PC-3 (cell line): ENCODE measurements around the gene GC. TPM values are rescaled to one million over a fixed set of nuclear protein-coding genes. Genes with fewer than 3 reads are reported as not detected.
"Not testable (repeated sequence)": the region's sequence is repeated elsewhere in the genome, so short reads cannot be mapped to it uniquely, and the experiment has no call there.

Experiments
- ATAC-seq: fragments of 200-7000 bp; cut with Tn5 transposase; 2 replicates; pipeline ENCODE4 v1.9.1; 2020; ENCODE audit warnings: mild to moderate bottlenecking, moderate library complexity
- BruUV-seq: library from RNA; stranded (reverse); fragments of 400-500 nt; replicated peaks from 2 replicates; lab custom pipeline; 2021; lab: Mats Ljungman, UMichigan
- CTCF ChIA-PET: fragments of 300-600 bp; sonication (Branson Sonifier 250); formaldehyde crosslinking; loops from one replicate; lab custom pipeline; 2022; ENCODE audit warnings: antibody characterized with exemption; lab: Charles Lee
- POLR2A ChIA-PET: fragments of 300-600 bp; sonication (Branson Sonifier 250); formaldehyde crosslinking; loops from one replicate; lab custom pipeline; 2022; ENCODE audit warnings: antibody characterized with exemption; ENCODE audit not compliant: unreplicated experiment; lab: Charles Lee
- DNase-seq: peaks from one replicate; pipeline ENCODE4 v3.0.0-alpha.2; 2015
- H2AFZ ChIP-seq: fragments of 300-600 bp; sonication (generic); 2 replicates; pipeline ENCODE4 v1.6.0; 2016; ENCODE audit warnings: antibody characterized with exemption, low read length
- H3F3A ChIP-seq: fragments of 300-600 bp; sonication (generic); one replicate; pipeline ENCODE4 v1.6.0; 2017; ENCODE audit warnings: antibody characterized with exemption, low read length, control low read depth, mild to moderate bottlenecking; ENCODE audit not compliant: unreplicated experiment
- H3K27ac ChIP-seq: fragments of 300-600 bp; sonication (generic); 2 replicates; pipeline ENCODE4 v1.5.1; 2016; ENCODE audit warnings: mild to moderate bottlenecking, low read length
- H3K27me3 ChIP-seq: fragments of 300-600 bp; sonication (generic); 2 replicates; pipeline ENCODE4 v1.6.1; 2016; ENCODE audit warnings: low read length, mixed read lengths
- H3K36me3 ChIP-seq: fragments of 300-600 bp; sonication (generic); 2 replicates; pipeline ENCODE4 v1.6.1; 2016; ENCODE audit warnings: low read depth, mixed run types, low read length, mixed read lengths
- H3K4me1 ChIP-seq: fragments of 300-600 bp; sonication (generic); 2 replicates; pipeline ENCODE4 v1.5.1; 2016; ENCODE audit warnings: low read length; ENCODE audit not compliant: insufficient read depth
- H3K4me2 ChIP-seq: fragments of 300-600 bp; sonication (generic); 2 replicates; pipeline ENCODE4 v1.6.0; 2016; ENCODE audit warnings: low read length
- H3K4me3 ChIP-seq: fragments of 300-600 bp; sonication (generic); 2 replicates; pipeline ENCODE4 v1.5.1; 2016; ENCODE audit warnings: mild to moderate bottlenecking, low read length, mixed read lengths
- H3K79me2 ChIP-seq: fragments of 300-600 bp; sonication (generic); 2 replicates; pipeline ENCODE4 v1.6.1; 2017; ENCODE audit warnings: low read length, mixed read lengths
- H3K9ac ChIP-seq: fragments of 300-600 bp; sonication (generic); 2 replicates; pipeline ENCODE4 v1.6.0; 2016; ENCODE audit warnings: mild to moderate bottlenecking, low read length
- H3K9me2 ChIP-seq: fragments of 300-600 bp; sonication (generic); replicated peaks from 2 replicates; pipeline ENCODE4 v1.6.1; 2016; ENCODE audit warnings: mixed run types, low read length, mixed read lengths
- H3K9me3 ChIP-seq: fragments of 300-600 bp; sonication (generic); 2 replicates; pipeline ENCODE4 v1.6.1; 2016; ENCODE audit warnings: low read length, mixed read lengths
- H4K20me1 ChIP-seq: fragments of 300-600 bp; sonication (generic); 2 replicates; pipeline ENCODE4 v1.6.1; 2016; ENCODE audit warnings: low read length, mixed read lengths
- CTCF ChIP-seq: fragments of 300-600 bp; sonication (generic); conservative IDR thresholded peaks from 2 replicates; pipeline ENCODE4 v1.5.1; 2017; ENCODE audit warnings: antibody characterized with exemption, low read depth, mild to moderate bottlenecking, low read length
- EZH2 ChIP-seq: fragments of 300-600 bp; sonication (generic); IDR thresholded peaks from one replicate; pipeline ENCODE4 v1.6.1; 2017; ENCODE audit warnings: antibody characterized with exemption, mild to moderate bottlenecking, low read length; ENCODE audit not compliant: unreplicated experiment
- EZH2phosphoT487 ChIP-seq: fragments of 300-600 bp; sonication (generic); IDR thresholded peaks from 2 replicates; pipeline ENCODE4 v1.6.1; 2018; ENCODE audit warnings: mild to moderate bottlenecking, antibody characterized with exemption, low read length, borderline replicate concordance
- intact Hi-C: fragments of 100-400 bp; cut with micrococcal nuclease; formaldehyde crosslinking; loops from 2 replicates; pipeline ENCODE4 v1.9.0; 2023
- total RNA-seq: library from RNA; depleted of rRNA; stranded (reverse); fragments of >200 nt; gene quantifications from 2 replicates; pipeline ENCODE4 v1.2.3, GENCODE V29; 2014

GC gene
- total RNA-seq, 1 experiment from 2014 or later, result not detected

- Histone ChIP-seq H3K79me2 (no peaks in the 10 kb centered on the region), H3K27ac (no peak overlapping the region), H2AFZ (no peak overlapping the region), H4K20me1 (no peaks in the 10 kb centered on the region), H3K27me3 (0 out of 2 replicates have a peak, but pooled peaks cover 6% of the 10 kb centered on the region), H3F3A (no peaks in the 10 kb centered on the region), H3K9me3 (no peaks in the 10 kb centered on the region), H3K9ac (no peak overlapping the region), H3K4me1 (no peaks in the 10 kb centered on the region), H3K4me3 (no peak overlapping the region), H3K36me3 (no peaks in the 10 kb centered on the region), H3K4me2 (no peak overlapping the region), H3K9me2 (no peaks in the 10 kb centered on the region)
- CTCF ChIA-PET, result no interaction called here
- ATAC-seq (no peak), DNase-seq (no peak)
- no TSS peak for BruUV-seq
- intact Hi-C loops, result no loop called here
- TF ChIP-seq CTCF, result no peak
- no peak for TF ChIP-seq EZH2phosphoT487
- no peak for TF ChIP-seq EZH2
- POLR2A ChIA-PET, result no interaction called here
Observed at GRCh38 chr4:71827826-71828225, 43.9 kb upstream of the GC start.

- ChIA-PET CTCF (no interaction called here), POLR2A (no interaction called here)
- Histone ChIP-seq H3K9me3 (no peaks in the 10 kb centered on the region), H2AFZ (no peak overlapping the region), H3F3A (no peaks in the 10 kb centered on the region), H3K4me3 (no peak overlapping the region), H3K79me2 (no peaks in the 10 kb centered on the region), H3K36me3 (no peaks in the 10 kb centered on the region), H3K9me2 (no peaks in the 10 kb centered on the region), H3K27me3 (no peaks in the 10 kb centered on the region), H3K4me2 (no peak overlapping the region), H3K27ac (no peak overlapping the region), H4K20me1 (no peaks in the 10 kb centered on the region), H3K4me1 (no peaks in the 10 kb centered on the region), H3K9ac (no peak overlapping the region)
- BruUV-seq, result no TSS peak
- DNase-seq, result no peak
- intact Hi-C loops, result no loop called here
- TF ChIP-seq EZH2phosphoT487, result no peak
- no peak for TF ChIP-seq EZH2
- TF ChIP-seq CTCF, result no peak
- ATAC-seq, result no peak
Observed at GRCh38 chr4:71816676-71817303, 32.9 kb upstream of the GC start.

GRCh38 chr4:71814433-71814832, 30.6 kb upstream of the GC start:
- no peaks in the 10 kb centered on the region for H3K4me1 ChIP-seq
- ChIA-PET POLR2A (no interaction called here), CTCF (no interaction called here)
- DNase-seq (no peak), ATAC-seq (no peak)
- no peak overlapping the region for H3K9ac ChIP-seq
- no TSS peak for BruUV-seq
- TF ChIP-seq CTCF (no peak), EZH2 (no peak), EZH2phosphoT487 (no peak)
- H3K9me3 ChIP-seq, result no peaks in the 10 kb centered on the region
- H3K36me3 ChIP-seq, result no peaks in the 10 kb centered on the region
- no peak overlapping the region for H3K4me2 ChIP-seq
- H3K27me3 ChIP-seq, result no peaks in the 10 kb centered on the region
- no peaks in the 10 kb centered on the region for H3K79me2 ChIP-seq
- no peaks in the 10 kb centered on the region for H4K20me1 ChIP-seq
- intact Hi-C loops, result no loop called here
- no peaks in the 10 kb centered on the region for H3F3A ChIP-seq
- H3K9me2 ChIP-seq, result no peaks in the 10 kb centered on the region
- no peak overlapping the region for H3K27ac ChIP-seq
- no peak overlapping the region for H2AFZ ChIP-seq
- H3K4me3 ChIP-seq, result no peak overlapping the region

GRCh38 chr4:71809805-71810204, 25.9 kb upstream of the GC start:
- H2AFZ ChIP-seq, H3K9ac ChIP-seq, H3K27me3 ChIP-seq, H3K4me2 ChIP-seq, H3F3A ChIP-seq, H3K4me3 ChIP-seq, ATAC-seq, CTCF ChIA-PET, POLR2A ChIA-PET, H3K79me2 ChIP-seq, H3K36me3 ChIP-seq, H4K20me1 ChIP-seq, DNase-seq, H3K27ac ChIP-seq, intact Hi-C loops, BruUV-seq, H3K4me1 ChIP-seq, H3K9me3 ChIP-seq, H3K9me2 ChIP-seq: not testable (repeated sequence)
